SIG-M5 (cell line): ENCODE data around the gene ZIM2.
"Not testable (repeated sequence)": the region's sequence is repeated elsewhere in the genome, so short reads cannot be mapped to it uniquely, and the experiment has no call there.

Source experiments
- DNase-seq: peaks from one replicate; lab custom pipeline; 2025; lab: John Stamatoyannopoulos, UW

The ZIM2 gene

DNA sequence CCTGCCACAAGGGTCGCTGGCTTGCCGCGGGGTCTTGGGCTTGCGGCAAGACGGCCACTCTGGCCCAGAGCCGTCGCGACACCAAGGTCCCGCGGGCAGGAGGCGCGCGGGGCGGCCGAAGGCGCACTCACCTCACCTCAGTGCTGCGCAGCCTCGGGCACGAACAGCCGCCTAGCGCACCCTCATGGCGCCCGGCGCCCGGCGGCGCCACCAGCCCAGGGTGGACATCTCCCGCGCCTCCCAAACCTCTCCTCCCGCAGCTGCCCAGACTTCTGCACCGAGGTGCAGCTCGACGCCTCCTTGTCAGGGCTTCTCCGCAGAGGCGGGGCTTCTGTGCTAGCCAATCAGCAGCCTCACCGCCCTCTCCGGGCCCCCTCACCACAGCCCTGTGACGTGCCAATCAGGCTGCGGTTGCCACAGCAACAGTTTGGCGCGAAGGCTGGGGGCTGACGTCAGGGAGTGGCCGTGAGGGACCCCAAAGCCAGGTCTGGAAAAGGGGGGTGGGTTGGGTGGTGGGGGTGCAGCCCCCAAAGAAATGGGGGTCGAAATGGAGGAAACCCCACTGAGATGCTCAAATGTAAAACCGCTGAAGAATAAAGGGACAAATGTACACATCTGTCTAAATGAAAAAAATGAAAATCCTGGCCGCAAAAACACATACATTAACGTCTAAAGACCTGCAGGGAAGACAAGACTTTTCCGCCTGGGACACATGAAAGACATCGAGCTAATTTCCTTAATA, at the start of gene ZIM2, which contains the start of gene PEG3:
ZIM2 (minus strand) TSS at position 276 of the 742 bp plus-strand sequence. CDS start 16,449 bp downstream, outside the sequence.
PEG3 (minus strand) TSS at position 276 of the 742 bp plus-strand sequence. CDS start 16,071 bp downstream, outside the sequence.
- DNase-seq = no peak

DNA sequence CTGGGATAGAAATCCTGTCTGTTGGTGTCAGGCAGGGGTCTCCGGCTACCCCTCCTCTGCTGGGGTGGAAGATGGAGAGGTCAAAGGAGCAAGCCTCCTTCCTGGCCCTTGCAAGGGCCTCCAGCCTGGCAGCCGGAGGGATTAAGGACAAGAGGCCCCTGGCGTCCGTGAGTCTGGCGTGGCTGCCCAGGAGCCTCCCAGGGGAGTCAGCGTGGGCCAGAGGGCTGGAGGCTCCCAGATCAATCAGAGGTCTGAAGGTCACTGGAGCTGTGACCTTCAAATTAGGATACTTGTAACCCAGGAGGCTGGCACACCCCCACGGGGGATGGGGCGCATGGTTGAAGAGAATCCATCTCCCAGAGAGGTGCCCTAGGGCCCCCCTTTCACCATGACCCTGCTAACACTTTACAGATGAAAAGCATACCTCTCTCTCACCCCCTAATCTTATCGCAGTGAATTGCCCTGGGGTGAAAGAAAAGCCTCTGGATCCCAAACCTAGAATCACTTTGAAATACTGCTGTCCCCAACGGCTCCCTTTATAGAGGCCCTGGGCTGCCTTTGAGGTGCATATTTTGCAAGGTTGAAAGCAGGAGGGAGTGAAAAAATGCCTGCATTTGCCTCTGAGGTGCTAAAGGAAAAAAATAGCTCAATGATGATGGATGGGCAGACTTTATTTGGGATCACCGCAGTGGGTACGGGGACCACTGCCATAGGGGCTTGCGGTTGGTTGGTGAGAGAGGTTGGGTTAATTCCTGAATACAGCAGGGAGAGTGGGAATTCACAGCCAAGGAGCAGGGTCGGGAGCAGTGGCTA, 44.9 kb upstream of the ZIM2 start:
- DNase-seq = no peak

DNA sequence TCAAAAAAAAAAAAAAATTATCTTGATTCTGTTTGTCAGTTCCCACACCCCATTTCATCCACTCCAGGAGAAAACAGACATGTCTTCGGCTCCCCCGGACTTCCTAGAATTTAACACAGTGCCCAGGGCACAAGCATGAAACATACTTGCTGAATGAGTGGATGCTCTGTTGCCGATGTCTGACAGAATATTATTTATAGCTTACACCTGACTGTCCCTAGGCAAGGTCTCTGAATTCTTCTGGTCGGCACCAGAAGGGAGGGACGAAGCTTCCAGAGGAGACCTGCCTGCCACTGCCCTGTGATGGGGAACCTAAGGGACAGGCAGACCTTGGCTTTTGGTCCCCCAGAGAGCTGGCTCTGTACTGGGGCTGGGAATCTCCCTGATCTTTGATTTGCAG, 43.9 kb upstream of the ZIM2 start:
- DNase-seq = no peak

DNA sequence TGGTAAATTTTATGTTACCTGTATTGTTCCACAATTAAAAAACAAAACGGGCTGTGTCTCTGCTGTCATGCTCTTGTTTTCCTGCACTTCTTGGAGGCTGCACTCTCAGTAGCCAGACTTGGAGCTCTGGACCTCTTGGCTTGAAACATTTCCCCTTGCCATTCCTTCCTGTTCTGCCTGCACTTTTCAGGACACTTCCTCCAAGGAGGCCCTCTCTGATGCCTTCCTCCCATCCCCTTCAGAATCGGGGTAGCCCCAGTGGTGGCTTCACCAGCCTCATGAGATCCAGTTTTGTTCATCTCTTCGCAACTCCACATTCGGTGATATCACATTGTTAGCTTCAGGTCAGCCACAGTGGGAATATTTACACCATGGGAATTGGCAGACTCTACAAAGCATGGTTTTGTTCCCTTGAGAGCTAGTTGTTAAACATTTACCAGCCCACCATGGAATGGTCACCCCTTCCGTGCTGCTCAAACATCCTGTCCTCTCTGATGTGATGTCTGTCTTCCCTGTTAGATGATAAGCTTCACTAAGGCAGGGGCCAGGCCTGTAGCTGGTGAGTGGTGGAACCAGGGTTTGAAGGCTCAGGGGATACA, 40.2 kb upstream of the ZIM2 start:
- DNase-seq = no peak

DNA sequence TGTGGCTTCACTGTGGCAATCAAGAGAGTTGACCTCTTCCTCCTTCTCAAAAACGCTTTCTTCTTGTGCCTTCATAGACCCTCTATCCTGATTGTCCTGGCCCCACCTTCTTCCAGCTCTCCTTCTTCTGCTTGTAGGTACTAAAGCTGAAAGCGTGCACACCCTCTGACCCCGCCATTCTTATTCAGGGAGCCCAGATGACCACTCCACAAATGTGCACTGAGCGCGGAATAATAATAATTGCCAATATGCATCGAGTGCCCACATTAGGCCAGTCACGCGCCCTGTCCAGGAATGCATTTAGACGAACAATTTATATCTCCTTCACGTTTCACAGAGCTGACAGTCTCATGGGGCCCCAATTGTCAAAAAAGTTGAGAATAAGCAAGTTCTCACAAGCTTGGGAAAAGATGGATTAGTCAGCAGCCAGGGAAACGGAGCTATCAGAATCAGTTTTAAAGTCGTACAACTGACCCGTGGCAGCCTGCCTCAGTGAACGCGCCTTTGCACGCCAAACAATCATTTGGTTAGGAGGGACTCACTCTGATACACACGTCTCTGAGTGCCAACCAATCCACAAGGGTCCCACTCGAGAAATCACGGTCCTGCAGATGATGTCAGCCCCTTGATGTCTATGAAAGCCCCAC, 36.7 kb upstream of the ZIM2 start:
- DNase-seq = no peak

DNA sequence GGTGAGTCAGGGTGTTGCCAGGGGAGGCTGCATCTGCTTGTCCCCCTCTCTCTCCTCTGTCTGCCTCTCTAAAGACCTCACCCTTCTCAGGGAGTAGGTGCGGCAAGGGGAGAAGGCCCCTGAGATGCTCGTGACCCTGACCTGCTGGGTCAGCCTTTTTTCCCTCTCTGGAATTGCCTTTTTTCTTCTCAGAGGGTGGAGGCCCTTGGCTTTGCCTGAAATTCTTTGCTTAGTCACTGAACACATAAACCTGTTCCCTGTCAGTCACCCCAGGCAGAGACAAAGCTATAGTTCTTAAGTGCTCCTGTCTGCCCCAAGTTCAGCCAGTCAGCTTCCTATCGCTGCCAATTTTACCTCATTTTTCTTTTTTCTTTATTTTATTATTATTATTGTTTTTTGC, 35.2 kb upstream of the ZIM2 start:
- DNase-seq = no peak

DNA sequence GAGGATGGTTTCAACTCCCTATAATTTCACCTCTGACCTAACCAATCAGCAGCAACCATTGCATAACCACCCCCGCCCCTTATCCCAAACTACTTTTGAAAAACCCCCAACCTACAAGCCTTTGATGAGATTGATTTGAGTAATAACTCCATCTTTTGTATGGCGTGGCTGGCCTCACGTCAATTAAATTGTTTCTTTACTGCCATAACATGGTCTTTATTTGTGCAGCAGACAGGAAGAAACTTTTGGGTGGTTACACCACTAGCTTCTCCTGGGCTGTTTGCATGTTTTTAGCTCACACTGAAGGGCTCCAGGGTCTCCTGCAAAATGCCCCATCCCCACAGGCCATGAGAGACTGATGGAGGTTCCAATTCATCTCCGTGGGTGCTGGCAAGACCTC, 34.0 kb upstream of the ZIM2 start:
- no peak for DNase-seq

DNA sequence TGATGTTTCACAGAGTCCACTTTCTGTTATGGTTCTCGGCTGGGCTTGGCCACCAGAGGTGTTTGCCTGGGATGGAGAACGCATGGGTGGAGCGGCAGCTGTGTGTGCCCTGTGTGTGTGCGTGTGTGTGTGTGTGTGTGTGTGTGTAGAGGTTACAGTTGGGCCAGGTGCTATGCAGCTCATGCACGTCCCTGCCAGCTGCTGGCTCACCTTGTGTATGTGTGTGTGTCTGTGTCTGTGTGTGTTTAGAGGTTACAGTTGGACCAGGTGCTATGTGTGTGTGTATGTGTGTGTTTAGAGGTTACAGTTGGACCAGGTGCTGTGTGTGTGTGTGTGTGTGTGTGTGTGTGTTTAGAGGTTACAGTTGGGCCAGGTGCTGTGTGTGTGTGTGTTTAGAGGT, 33.0 kb upstream of the ZIM2 start:
- no peak for DNase-seq

DNA sequence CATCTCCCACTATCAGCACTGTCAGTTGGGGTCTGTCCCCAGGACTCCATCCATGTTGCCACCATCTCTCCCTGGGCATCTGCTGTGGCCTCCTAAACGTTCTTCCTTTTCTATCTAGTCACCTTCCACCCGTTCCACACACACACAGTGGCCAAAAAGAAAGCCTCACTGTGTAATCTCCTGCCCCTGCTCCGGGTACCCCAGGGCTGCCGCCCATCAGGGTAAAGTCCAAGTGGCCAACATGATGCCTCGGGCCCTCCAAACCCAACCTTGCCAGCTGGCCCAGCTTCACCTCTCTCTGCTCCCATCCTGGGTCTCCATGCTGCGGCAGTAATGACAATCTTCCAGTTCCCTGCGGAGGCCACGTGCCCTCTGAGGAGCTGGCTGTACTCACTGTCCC, 29.4 kb upstream of the ZIM2 start:
- DNase-seq = no peak

DNA sequence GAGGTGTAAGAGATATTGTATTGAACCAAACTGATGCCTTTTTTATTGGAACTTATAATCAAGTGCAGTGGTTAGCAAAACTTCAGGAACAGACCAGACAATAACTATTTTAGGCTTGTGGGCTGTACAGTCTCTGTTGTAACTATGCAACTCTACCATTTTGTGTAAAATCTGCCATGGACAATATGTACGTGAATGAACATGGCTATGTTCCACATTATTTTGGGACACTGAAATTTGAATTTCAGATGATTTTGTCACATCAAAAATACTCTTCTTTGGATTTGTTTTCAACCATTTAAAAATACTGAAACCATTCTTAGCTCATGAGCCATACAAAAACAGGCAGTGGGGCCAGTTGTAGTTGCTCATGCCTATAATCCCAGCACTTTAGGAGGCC, 27.9 kb upstream of the ZIM2 start:
- no peak for DNase-seq

DNA sequence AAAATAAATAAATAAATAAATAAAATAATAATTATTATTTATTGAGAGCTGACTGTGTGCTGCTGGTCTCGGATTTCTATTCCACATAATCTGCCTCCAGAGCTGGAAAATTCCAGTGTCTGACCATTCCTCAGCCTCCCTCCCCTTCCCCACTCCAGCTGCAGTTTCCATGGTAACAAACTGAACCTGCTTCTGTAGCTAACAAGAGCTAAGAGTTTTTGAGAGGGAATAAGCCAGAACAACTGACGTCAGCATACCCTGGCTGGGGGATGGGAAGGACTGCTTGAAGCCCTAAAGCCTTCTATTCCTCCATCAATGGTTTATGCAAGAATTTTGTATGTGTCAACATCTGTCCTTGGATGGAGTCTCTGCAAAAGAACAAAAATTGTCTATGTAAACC, 26.0 kb upstream of the ZIM2 start:
- no peak for DNase-seq

DNA sequence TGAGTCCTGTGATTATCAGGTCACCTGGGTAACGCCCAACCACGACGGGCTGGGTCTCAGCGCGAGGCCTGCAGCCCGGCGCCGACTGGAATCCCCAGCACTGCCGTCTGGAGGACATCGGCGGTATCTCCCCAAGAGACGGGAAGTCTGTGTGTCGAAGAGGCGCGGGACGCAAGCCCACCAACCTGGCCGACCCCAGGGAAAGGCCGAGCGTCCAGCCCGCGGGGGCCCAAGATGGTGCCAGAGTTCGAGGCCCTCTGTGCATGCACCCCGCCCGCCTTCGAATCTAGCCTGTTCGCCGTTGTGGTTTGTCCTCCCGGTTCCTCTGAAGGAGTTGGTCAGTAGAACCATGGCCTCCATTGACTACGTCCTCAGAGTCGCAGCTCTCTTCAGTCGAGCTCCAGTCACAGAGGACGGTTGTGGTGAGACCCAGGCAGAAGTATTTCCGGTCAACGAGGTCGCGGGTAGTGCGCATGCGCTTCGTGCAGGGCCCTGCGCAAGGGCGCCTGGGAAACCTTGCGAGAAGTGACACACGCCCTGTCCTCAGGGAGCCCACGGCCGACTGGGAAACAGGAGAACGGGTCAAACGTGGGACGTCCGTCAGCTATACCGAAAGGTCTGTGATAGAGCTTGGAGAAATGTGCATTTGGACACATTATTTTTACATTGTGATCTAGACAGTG, 24.1 kb upstream of the ZIM2 start:
- DNase-seq = no peak

DNA sequence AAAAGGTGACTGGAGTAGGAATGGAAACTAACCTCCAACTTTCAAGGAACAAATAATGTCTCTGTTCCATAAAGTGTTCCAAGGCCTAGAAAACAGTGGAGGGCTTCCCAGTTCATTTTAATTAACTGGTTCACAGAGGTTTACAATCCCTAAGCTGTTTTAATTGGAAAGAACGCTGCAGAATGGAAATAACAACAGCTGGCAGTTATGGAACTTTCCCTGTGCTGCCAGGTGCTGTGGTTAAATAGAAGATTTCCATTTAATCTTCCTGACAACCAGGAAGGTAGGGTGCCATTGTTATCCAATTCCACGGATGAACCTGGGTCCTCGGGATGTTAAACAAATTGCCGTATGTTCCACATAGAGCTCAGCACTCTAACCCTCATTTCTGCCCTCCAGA, 22.2 kb upstream of the ZIM2 start:
- no peak for DNase-seq

DNA sequence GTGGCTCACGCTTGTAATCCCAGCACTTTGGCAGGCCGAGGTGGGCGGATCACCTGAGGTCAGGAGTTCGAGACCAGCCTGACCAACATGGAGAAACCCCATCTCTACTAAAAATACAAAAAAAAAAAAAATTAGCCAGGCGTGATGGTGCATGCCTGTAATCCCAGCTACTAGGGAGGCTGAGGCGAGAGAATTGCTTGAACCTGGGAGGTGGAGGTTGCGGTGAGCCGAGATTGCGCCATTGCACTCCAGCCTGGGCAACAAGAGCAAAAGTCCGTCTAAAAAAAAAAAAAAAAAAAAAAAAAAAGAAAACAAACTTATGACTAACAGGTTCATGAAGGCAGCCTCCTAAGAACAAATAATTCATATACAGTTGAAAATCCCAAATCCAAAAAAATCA, 19.9 kb upstream of the ZIM2 start:
- DNase-seq = not testable (repeated sequence)

DNA sequence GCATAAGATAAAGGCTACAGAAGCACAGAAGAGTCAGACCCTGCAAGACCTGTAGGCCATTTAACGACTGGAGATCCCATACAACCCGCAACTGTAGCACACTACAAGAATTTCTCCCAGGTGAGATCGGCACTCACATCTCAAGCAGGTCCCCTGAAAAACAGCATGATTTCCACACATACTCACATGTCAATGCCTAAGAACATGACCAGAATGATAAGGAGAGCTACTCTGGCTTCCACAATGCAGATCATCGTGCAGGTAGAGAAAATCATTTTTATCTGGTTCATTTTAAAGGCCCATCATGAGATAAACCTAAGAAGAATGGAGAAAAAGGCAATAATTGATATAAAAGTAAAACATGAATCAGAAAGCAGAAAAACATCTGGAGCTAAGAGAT, 17.5 kb upstream of the ZIM2 start:
- no peak for DNase-seq

DNA sequence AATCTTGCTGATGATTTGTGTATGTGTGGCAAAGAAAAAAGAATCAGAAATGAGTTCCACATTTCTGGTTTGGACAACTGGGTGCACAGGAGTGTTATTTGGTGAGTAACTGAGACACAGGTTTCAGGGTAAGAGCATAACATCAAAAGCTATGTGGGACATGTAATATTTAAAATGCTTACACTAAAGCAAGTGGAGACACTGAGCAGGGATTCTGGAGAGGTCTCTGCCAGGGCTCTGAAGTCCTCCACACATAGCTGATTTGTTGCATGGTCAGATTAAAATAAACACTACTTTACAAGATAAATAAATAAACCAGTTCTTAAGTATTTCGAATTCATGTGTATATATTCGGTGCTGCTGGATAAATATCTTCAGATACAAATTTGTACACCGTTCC, 16.3 kb upstream of the ZIM2 start:
- no peak for DNase-seq

DNA sequence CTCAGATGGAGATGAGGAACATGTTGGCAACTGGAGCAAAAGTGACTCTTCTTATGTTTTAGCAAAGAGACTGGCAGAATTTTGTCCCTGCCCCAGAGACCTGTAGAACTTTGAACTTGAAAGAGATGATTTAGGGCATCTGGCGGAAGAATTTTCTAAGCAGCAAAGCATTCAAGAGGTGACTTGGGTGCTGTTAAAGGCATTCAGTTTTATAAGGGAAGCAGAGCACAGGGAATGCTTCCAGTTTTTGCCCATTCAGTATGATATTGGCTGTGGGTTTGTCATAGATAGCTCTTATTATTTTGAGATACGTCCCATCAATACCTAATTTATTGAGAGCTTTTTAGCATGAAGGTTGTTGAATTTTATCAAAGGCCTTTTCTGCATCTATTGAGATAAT, 11.8 kb upstream of the ZIM2 start:
- DNase-seq = not testable (repeated sequence)

DNA sequence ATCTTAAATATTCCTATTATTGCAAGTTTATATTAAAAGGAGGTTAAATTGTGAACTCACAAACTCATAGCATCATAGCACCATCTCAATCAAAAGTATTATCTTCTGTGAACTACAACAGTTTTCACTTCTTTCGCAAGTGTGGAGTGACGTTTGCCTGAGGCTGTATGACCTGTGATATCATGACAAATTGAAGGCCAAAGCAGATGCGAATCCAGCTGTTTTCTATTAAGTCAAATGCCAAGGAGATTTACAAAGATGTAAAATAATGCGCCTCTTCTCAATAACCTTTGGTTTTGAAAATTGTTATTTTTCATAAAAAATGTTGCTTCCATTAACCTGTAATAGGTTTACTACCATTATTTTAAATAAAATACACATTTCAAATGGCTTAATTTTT, 7.6 kb upstream of the ZIM2 start:
- no peak for DNase-seq

DNA sequence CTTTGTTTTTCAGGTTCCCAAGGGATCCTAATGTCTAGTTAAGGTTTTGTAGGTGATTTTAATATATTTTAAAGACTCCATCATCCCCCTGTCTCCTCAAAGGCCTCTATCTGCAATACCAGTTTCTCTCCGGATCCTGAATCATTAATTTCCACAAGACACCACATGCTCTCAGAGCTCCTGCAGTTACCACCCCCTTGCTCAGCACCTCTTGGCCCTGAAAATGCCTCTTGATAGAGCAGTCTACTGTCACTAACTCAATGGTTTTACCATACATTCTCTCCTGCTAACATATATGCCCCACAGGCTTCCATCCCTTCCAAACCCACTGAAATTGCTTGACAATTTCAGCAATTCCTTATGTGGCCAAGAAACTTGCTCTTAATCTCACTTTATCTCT, 1.9 kb upstream of the ZIM2 start:
- DNase-seq = no peak

DNA sequence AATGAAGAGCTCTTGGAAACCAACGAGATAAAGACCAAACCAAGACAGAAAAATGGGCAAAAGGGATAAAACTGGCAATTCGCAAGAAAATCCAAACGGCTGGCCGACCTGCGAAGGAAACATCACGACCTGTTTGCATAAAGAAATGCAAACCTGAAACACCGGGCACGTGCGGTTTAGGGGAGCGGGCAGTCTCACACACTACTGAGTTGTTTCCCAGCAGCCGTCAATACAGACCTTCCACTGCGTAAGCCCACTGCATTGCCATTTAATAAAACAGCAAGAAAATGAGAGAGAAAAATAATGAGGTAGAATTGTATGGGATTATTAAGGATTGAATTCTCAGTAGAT, 642 bp upstream of the ZIM2 start:
- no peak for DNase-seq

DNA sequence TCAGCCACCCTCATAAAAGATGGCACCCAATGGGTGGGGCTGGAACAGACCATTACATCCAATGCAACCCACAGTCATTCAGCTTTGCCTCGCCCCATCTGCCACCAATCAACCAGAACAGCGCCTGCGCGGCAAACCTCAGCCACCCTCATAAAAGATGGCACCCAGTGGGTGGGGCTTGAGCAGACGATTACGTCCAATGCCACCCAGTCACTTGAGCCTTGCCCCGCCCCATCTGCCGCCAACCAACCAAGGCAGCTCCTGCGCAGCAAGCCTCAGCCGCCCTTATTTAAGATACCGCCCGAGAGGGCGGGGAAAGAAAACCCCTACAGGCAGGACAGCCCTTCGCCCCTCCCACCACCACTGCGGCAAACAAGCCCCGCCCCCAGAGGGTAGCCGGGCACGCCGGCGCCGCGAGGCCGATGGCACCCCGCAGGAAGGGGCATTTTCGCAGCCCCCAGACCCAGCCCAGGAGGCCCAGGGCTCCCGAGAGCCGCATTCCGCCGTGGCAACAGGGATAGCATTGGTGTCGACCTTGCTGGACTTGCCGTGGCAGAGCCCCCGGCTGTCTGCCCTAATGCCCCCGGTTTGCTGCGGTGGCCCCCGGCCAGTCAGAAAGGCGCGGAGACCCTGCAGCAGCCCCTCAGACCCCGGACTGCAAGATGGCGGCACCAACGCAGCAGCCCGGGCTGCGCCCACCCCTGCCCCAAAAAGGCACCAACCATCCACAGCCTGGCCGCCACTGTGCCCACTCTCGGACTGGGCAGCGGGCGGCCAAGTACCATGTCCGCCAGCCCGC, 675 bp downstream of the ZIM2 start:
- DNase-seq = no peak
